Activated CD4-positive, alpha-beta memory T cell treated with anti-CD3 and anti-CD28 coated beads, Interleukin-2, amount 10 ng/mL, durations not matched to agents 7 days and 5 days (primary cell): Measurements from ENCODE around the gene HIVEP2. TPM values are rescaled to one million over a fixed set of nuclear protein-coding genes. Genes with fewer than 3 reads are reported as not detected.

Source experiments
- CTCF ChIA-PET: fragments of 350-600 bp; sonication (Branson Sonifier 250); formaldehyde crosslinking; loops from one replicate; lab custom pipeline; 2021; ENCODE audit warnings: antibody characterized with exemption, inconsistent platforms; lab: Charles Lee
- POLR2A ChIA-PET: fragments of 350-600 bp; sonication (Branson Sonifier 250); formaldehyde crosslinking; loops from one replicate; lab custom pipeline; 2021; ENCODE audit warnings: antibody characterized with exemption; lab: Charles Lee
- DNase-seq: peaks from one replicate; pipeline ENCODE4 v3.0.0-alpha.2; 2020
- H3K27ac Mint-ChIP-seq: one replicate; pipeline ENCODE4 v1.8.0; 2021; ENCODE audit warnings: mild to moderate bottlenecking, mixed read lengths
- H3K27me3 Mint-ChIP-seq: one replicate; pipeline ENCODE4 v1.8.0; 2021; ENCODE audit warnings: mixed read lengths
- H3K36me3 Mint-ChIP-seq: one replicate; pipeline ENCODE4 v1.8.0; 2021; ENCODE audit warnings: low read depth, mixed read lengths
- H3K4me1 Mint-ChIP-seq: one replicate; pipeline ENCODE4 v1.8.0; 2021; ENCODE audit warnings: mixed read lengths
- H3K4me3 Mint-ChIP-seq: one replicate; pipeline ENCODE4 v1.8.0; 2021; ENCODE audit warnings: mild to moderate bottlenecking, mixed read lengths
- H3K9me3 Mint-ChIP-seq: one replicate; pipeline ENCODE4 v1.8.0; 2021; ENCODE audit warnings: mixed read lengths
- total RNA-seq, 2 experiments: library from RNA; stranded (reverse); gene quantifications; one replicate each; pipeline ENCODE4 v1.2.3, GENCODE V29; 2021

Gene HIVEP2
- total RNA-seq, 2 experiments from 2014 or later = 30.5 to 32.8 TPM

DNA sequence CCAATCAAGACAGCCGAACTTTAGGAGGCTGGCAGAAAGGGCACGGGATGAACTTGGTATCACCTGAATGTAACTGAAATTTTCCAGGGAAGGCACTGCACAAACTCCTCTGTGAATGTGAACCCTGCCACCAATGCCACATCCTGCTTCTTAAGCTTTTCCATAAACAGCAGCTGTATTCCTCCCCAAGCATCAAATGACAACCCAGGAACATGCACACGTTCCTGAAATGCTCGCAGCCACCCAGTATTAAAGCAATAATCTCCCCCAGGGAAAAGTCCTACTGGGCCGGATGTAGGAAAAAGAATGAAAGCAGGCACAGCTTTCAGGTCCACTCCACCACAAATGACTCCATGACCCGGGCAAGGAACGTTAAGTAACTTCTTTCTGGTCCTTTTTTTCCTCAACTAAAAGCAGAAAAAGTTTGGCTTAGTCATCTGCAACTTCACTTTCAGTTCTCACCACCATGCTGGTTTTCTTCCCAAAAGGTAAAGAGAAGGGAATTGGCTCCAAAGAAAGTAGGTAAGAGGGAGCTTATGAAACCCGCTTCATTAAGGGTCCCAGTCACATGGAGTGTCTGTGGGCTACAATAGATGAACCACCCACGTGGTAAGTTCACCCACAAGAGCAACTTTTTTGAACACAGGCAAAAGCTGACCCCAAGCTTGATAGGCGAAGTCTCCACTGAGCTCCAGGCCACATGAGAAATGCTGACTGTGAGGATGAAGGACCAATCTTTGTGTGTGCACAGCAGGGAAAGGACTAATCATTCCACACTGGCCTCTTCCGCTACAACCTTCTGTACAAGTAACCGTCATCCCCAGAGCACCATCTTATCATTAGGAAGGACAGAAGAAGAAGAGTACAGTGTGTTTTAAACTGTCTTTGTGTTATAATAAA is 90.1 kb downstream of the HIVEP2 start:
- ChIA-PET POLR2A (interaction anchor here (0.7 to 9.3 kb wide), 16 partner anchors 10 to 91 kb away, joined by 3 to 202 read pairs (median 8); partner anchors contain the start of gene HIVEP2), CTCF (interaction anchor here (1.1 to 6.2 kb wide), 3 partner anchors 11 to 47 kb away, joined by 3 to 32 read pairs (median 5); no protein-coding TSS in a partner anchor)
- H3K27ac Mint-ChIP-seq = peak overlapping the region; percentile 98
- H3K4me1 Mint-ChIP-seq = peaks cover 91% of the 10 kb centered on the region
- no peaks in the 10 kb centered on the region for H3K9me3 Mint-ChIP-seq
- H3K4me3 Mint-ChIP-seq = peak overlapping the region; percentile 69
- DNase-seq = no peak
- no peaks in the 10 kb centered on the region for H3K27me3 Mint-ChIP-seq
- H3K36me3 Mint-ChIP-seq = peaks cover 21% of the 10 kb centered on the region

DNA sequence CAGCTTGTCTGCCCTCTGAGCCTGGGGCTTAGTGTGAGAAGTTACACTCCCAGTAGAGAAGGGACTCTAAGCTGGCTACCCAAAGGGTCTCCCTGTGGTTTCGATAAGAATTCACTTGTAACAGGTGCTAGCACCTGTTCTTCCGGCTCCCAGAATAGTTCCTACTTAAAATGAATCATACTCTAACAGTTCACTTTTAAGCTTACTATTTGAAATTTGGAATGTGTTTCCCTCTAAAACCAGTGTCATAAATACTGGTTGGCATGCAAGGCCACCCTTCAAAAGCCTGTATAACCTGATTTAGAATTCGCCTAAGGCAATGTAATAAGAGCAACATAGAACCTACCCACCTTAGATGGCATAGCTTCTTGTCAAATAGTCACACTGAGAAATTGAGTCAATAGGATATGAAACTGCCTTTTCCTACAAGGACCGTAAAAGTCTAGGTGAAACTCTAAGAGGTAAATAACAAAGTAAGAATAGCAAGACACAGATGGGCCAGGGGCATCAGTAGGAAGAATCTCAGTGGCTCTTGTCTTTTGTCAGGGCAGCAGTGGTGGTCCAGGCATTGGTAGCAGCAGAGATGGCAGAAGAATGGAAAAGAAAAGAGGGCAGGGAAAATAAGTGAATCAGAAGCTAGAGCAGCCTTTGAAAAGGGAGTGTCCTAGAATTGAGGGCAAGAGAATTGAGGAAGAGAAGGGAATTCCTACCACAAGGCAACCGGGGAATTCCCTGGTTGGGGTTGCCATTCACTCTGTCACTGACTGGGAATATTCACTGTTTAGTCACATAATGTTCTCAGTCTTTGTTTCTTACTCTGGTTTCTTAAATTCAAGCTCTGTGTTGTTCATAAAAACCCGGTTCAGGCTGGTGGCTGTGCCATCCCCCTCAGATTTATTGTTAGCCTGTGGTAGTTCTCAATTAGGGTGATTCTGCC is 91.5 kb downstream of the HIVEP2 start:
- Mint-ChIP-seq H3K9me3 (no peaks in the 10 kb centered on the region), H3K27ac (peak overlapping the region; percentile 98), H3K27me3 (no peaks in the 10 kb centered on the region), H3K36me3 (peaks cover 14% of the 10 kb centered on the region), H3K4me3 (no peak overlapping the region), H3K4me1 (peaks cover 95% of the 10 kb centered on the region)
- POLR2A ChIA-PET = interaction anchor here (0.7 to 9.3 kb wide), 18 partner anchors 10 to 93 kb away, joined by 3 to 202 read pairs (median 5); partner anchors contain the start of gene HIVEP2
- no peak for DNase-seq
- CTCF ChIA-PET = interaction anchor here (1.2 to 6.2 kb wide), 2 partner anchors 10 to 33 kb away, joined by 5 to 32 read pairs; no protein-coding TSS in a partner anchor

DNA sequence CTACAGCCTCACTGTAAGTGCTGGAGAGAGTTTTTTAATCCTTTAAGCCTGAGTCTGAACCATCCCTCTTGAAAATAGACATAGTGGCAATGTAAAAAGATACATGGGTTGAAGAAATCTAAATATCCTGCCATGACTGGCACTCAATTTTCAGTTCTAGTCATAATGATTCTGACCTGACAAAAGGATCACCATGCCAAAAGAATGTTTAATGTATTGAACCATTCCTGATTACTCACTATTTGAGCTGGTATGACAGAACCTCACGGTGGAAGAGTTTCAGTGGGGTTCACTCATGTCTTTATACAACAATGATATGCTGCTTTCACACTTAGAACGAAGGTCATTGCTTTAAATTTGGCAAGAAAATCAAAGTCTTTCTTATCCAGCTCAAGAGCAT is 93.4 kb downstream of the HIVEP2 start:
- Mint-ChIP-seq H3K9me3 (no peaks in the 10 kb centered on the region), H3K4me1 (peaks cover 93% of the 10 kb centered on the region), H3K4me3 (no peak overlapping the region), H3K27ac (peak overlapping the region; percentile 44), H3K27me3 (no peaks in the 10 kb centered on the region), H3K36me3 (peaks cover 14% of the 10 kb centered on the region)
- POLR2A ChIA-PET = interaction anchor here (0.9 to 2.4 kb wide), 6 partner anchors 15 to 94 kb away, joined by 3 to 10 read pairs (median 4); no protein-coding TSS in a partner anchor
- CTCF ChIA-PET = interaction anchor here (1.6 kb wide), 1 partner anchor 9 kb away, joined by 3 read pairs; no protein-coding TSS in a partner anchor
- no peak for DNase-seq

DNA sequence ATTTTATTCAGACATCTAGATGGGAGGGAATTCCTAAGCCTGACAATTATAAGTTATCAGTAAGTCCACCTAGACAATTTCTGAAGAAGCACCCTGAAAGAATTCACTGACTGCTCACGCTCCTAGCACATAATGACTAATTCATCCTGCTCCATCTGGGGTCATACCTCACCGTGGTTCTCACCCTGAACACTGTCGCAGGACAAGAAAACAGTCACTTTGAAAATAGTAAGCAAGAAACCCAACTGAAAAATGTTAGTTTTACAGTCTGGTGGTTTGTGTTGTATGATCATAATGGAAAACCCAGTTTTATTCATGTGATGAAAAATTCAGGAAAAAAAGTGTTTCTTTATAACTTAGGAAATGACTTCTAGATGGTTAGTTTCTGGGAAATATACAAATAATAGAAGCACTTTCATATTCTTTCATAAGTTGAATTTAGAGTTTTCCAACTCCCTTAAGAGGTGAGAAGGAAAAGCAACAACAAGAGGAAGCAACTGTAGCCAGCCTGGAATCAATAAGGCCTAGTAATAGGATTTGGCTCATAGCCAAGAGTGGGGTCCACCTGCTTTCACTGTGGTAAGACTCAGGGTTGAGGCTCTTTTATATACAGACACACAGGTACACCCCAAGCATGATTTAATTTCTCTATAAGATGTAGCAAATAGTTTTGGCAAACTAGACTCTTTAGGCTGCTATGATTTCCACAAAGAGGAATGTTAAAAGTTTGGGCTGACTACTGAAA is 94.1 kb downstream of the HIVEP2 start:
- H3K4me1 Mint-ChIP-seq = peaks cover 93% of the 10 kb centered on the region

DNA sequence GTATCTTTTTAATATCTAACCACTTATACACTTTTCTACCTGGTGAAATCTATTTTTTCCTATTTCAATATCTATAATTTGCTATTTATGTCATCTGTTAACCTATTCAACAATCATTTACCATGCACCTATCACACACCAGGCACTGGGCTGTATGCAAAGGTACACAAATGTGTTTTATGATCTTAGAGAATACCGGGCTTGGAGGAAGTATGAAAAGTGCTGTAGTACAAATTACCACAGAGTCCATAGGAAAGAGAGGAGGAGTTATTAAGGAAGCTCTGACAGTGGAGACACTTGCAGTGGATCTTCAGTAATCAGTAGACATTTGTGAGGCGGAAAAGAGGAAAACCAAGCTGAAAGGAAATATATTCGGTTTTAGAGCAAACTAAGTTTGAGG is 96.0 kb downstream of the HIVEP2 start:
- peak overlapping the region; percentile 10 for H3K27ac Mint-ChIP-seq
- H3K27me3 Mint-ChIP-seq = no peaks in the 10 kb centered on the region
- no peak for DNase-seq
- H3K4me1 Mint-ChIP-seq = peaks cover 93% of the 10 kb centered on the region
- ChIA-PET CTCF (interaction anchor here (0.6 to 1.6 kb wide), 3 partner anchors 25 to 98 kb away, joined by 3 read pairs; no protein-coding TSS in a partner anchor), POLR2A (interaction anchor here (0.7 to 13.2 kb wide), 9 partner anchors 8 to 94 kb away, joined by 3 to 202 read pairs (median 6); no protein-coding TSS in a partner anchor)
- peaks cover 7% of the 10 kb centered on the region for H3K36me3 Mint-ChIP-seq
- no peak overlapping the region for H3K4me3 Mint-ChIP-seq
- H3K9me3 Mint-ChIP-seq = no peaks in the 10 kb centered on the region

More for the DNA sequence above, 94.1 kb downstream of the HIVEP2 start:
- ChIA-PET POLR2A (interaction anchor here (0.6 to 3.8 kb wide), 7 partner anchors 12 to 96 kb away, joined by 3 to 29 read pairs (median 5); no protein-coding TSS in a partner anchor), CTCF (interaction anchor here (1.3 to 1.6 kb wide), 2 partner anchors 8 to 75 kb away, joined by 3 to 4 read pairs; no protein-coding TSS in a partner anchor)
- peak overlapping the region; percentile 44 for H3K27ac Mint-ChIP-seq
- peak; percentile 52 for DNase-seq
- peak overlapping the region; percentile 4 for H3K4me3 Mint-ChIP-seq
- peaks cover 14% of the 10 kb centered on the region for H3K36me3 Mint-ChIP-seq
- H3K27me3 Mint-ChIP-seq = no peaks in the 10 kb centered on the region
- H3K9me3 Mint-ChIP-seq = no peaks in the 10 kb centered on the region

DNA sequence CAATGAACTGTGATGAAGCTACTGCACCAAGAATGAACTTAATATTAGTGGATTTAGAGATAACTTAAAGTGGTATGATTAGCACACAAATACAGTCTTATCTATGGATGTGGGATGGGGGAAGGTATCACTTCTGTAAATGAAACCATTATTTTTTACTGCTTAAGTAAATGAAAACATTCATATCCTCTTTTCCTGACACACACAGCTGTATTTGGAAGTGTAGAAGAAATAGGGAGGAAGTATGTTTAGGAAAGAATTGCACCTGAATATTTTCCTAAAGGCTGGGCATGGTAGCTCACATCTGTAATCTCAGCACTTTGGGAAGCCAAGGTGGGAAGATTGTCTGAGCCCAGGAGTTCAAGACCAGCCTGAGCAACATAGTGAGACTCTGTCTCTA is 96.8 kb downstream of the HIVEP2 start:
- POLR2A ChIA-PET = interaction anchor here (0.7 to 13.2 kb wide), 12 partner anchors 9 to 99 kb away, joined by 3 to 202 read pairs (median 4); no protein-coding TSS in a partner anchor
- no peak for DNase-seq
- Mint-ChIP-seq H3K27ac (no peak overlapping the region), H3K36me3 (peaks cover 3% of the 10 kb centered on the region), H3K27me3 (no peaks in the 10 kb centered on the region), H3K9me3 (no peaks in the 10 kb centered on the region), H3K4me1 (peaks cover 92% of the 10 kb centered on the region), H3K4me3 (no peak overlapping the region)
- CTCF ChIA-PET = interaction anchor here (0.6 to 1.6 kb wide), 4 partner anchors 9 to 87 kb away, joined by 3 read pairs; no protein-coding TSS in a partner anchor

DNA sequence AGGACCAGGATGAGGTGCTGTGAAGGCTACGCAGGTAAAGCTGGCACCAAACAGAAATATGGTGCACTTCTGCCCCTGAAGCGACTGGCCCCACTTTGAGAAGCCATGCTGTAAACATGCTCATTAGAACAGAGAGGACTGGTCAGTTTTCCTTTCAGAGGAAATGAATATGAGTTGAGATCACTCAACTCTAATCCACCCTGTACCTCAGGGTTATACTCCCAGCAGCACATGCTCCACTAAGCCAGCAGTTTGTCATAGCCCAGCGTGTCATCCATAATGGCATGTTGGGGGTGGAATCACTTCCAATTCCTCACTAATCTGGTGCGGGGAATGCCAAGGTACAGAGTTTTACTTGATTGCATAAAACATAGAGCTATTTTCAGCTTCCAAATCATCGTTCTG is 98.1 kb downstream of the HIVEP2 start:
- H3K4me1 Mint-ChIP-seq = peaks cover 93% of the 10 kb centered on the region

DNA sequence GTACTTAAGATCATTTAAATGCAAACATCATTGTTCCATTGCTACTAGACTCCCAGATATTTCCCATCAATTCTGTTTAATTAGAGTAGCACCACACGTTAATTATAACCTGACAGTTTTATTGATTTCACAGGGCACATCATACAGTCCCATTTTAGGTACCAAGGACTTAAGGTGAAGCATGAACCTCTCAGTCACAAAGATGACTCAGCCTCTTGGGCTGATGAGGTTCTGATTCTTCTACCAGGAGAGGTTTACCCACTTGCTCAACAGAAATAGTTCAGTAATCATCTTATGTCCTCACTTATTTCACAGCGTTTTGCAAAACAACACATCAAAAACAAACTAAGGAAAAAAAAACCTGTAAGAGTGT is 98.5 kb downstream of the HIVEP2 start:
- H3K4me3 Mint-ChIP-seq = peak overlapping the region; percentile 25
- H3K9me3 Mint-ChIP-seq = no peaks in the 10 kb centered on the region
- CTCF ChIA-PET = interaction anchor here (1.4 kb wide), 1 partner anchor 27 kb away, joined by 5 read pairs; no protein-coding TSS in a partner anchor
- POLR2A ChIA-PET = interaction anchor here (0.9 to 13.2 kb wide), 10 partner anchors 10 to 100 kb away, joined by 3 to 202 read pairs (median 12); no protein-coding TSS in a partner anchor
- DNase-seq = no peak
- no peaks in the 10 kb centered on the region for H3K36me3 Mint-ChIP-seq
- H3K27me3 Mint-ChIP-seq = no peaks in the 10 kb centered on the region
- peak overlapping the region; percentile 91 for H3K27ac Mint-ChIP-seq
- peaks cover 93% of the 10 kb centered on the region for H3K4me1 Mint-ChIP-seq

More for the DNA sequence above, 98.1 kb downstream of the HIVEP2 start:
- Mint-ChIP-seq H3K27me3 (no peaks in the 10 kb centered on the region), H3K4me3 (no peak overlapping the region), H3K27ac (peak overlapping the region; percentile 91), H3K36me3 (no peaks in the 10 kb centered on the region), H3K9me3 (no peaks in the 10 kb centered on the region)
- POLR2A ChIA-PET = interaction anchor here (0.9 to 13.2 kb wide), 11 partner anchors 10 to 150 kb away, joined by 3 to 202 read pairs (median 12); no protein-coding TSS in a partner anchor
- CTCF ChIA-PET = interaction anchor here (1.1 kb wide), 2 partner anchors 11 to 89 kb away, joined by 3 read pairs; no protein-coding TSS in a partner anchor
- DNase-seq = no peak

DNA sequence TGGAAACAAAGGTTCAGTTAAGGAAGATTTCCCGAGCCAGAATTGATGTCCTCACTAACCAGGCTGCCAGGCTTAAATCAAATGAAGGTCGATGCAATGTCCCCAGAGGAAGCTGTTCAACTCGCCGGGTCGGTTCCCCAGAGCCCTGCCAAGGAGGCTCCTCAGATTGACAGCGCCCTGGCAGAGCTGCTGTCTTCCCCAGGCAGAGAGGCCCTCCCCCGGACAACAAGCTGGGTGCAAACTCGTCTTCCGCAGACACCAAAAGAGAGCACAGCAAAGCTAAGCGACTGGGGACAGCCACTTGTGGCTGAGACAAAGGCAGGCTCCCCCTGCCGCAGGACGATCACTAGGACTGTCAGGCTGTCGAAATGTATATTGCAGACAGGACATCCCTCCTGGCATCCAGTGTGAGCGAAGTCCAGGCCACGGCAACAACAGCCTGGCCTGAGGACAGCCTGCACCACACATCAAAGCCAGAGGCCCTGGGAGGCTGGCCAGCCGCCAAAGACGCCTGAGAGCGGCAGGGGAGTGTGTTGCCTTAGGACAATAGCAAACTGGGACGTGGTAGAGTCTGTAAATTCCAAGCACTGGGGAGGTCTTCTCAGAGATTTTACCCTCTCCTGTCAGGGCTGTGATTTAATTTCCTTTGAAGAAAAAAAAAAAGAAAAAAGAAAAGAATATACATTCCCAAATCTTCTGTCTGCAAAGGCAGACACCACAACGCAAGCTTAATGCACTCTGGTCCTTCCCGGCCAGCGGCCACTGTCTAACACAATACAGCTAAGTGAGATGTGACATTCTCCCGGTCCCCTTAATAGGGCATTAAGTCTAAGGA is 99.1 kb downstream of the HIVEP2 start:
- peak overlapping the region; percentile 79 for H3K4me3 Mint-ChIP-seq
- ChIA-PET POLR2A (interaction anchor here (0.8 to 13.2 kb wide), 19 partner anchors 10 to 109 kb away, joined by 3 to 202 read pairs (median 5); no protein-coding TSS in a partner anchor), CTCF (interaction anchor here (0.7 to 4.7 kb wide), 5 partner anchors 10 to 96 kb away, joined by 3 to 32 read pairs (median 5); no protein-coding TSS in a partner anchor)
- peak; percentile 72 for DNase-seq
- no peaks in the 10 kb centered on the region for H3K9me3 Mint-ChIP-seq
- H3K4me1 Mint-ChIP-seq = peaks cover 90% of the 10 kb centered on the region
- peak overlapping the region; percentile 91 for H3K27ac Mint-ChIP-seq
- H3K36me3 Mint-ChIP-seq = no peaks in the 10 kb centered on the region
- no peaks in the 10 kb centered on the region for H3K27me3 Mint-ChIP-seq

DNA sequence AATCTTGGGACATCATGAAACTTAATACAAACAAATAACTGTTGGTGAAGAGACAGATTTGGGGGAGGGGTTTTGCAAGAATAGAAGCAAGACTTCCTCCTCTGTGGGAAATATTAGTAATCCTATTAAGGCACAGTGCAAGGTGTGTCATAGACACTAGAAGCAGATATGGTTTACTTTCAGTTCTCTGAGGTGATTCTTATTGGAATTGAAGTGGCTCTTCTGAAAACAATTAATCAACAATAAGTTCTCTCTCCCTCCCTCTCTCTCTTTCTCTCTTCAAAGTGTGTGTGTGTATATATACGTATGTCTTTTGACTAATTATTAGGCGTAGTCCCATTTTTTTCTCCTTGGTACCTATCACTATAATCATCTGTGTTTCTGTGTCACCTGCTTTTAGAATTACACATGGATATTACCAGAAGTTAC is 99.8 kb downstream of the HIVEP2 start:
- CTCF ChIA-PET = interaction anchor here (0.7 to 4.7 kb wide), 6 partner anchors 10 to 97 kb away, joined by 3 to 32 read pairs (median 4); no protein-coding TSS in a partner anchor
- H3K4me1 Mint-ChIP-seq = peaks cover 85% of the 10 kb centered on the region
- DNase-seq = no peak
- H3K36me3 Mint-ChIP-seq = no peaks in the 10 kb centered on the region
- H3K27ac Mint-ChIP-seq = peak overlapping the region; percentile 91
- peak overlapping the region; percentile 79 for H3K4me3 Mint-ChIP-seq
- POLR2A ChIA-PET = interaction anchor here (0.8 to 13.2 kb wide), 18 partner anchors 9 to 108 kb away, joined by 3 to 202 read pairs (median 9); no protein-coding TSS in a partner anchor
- no peaks in the 10 kb centered on the region for H3K9me3 Mint-ChIP-seq
- H3K27me3 Mint-ChIP-seq = no peaks in the 10 kb centered on the region
